HG03342 (cell line): ENCODE data around the gene METTL22.

Experiments used
- ATAC-seq: cut with Tn5 transposase; IDR thresholded peaks from one replicate; pipeline ENCODE4 v1.9.1; 2021; ENCODE audit warnings: mild to moderate bottlenecking, moderate library complexity; ENCODE audit not compliant: unreplicated experiment

The METTL22 gene

GRCh38 chr16:8591451-8591850 lies 30.0 kb upstream of the METTL22 start:
- ATAC-seq, result no peak

DNA sequence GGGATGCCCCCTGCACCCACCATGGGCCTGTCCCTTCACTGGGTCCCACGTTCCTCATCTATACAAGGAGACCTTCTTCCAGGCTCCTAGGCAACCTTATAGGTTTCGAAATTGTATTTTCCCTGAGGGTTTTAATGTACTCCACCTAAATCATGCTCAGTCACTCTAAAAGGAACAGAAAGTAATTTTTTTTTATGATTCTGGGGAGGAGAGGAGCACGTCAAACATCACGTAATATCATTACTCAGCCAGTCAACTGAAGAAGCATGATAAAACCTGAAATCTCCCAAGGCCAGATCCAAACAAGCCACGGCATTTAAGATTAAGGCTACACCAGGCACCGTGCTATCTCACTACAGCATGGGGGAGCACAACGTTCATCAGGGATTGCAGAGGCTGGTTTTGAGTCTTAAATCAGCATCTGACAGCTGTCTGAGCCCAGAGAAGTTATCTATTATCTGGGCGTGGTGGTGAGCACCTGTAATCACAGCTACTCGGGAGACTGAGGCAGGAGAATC lies 27.3 kb upstream of the METTL22 start:
- ATAC-seq, result peak; percentile 51

DNA sequence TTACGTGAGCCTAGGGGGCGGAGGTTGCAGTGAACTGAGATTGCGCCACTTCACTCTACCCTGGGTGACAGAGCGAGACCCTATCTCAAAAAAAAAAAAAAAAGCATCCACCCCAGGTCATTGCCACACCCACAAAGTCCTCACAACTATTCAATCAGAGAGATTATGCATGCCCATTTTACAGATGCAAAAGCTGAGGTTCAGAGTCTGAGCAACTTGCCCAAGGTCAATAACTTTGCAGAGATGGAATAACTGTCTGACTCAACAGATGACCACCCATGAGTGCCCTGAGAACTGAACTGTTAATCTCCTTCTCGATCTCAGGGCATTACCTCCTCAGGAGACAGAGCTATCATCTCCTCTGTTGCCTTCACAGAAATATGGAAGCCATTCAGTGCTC lies 25.7 kb upstream of the METTL22 start:
- no peak for ATAC-seq

DNA sequence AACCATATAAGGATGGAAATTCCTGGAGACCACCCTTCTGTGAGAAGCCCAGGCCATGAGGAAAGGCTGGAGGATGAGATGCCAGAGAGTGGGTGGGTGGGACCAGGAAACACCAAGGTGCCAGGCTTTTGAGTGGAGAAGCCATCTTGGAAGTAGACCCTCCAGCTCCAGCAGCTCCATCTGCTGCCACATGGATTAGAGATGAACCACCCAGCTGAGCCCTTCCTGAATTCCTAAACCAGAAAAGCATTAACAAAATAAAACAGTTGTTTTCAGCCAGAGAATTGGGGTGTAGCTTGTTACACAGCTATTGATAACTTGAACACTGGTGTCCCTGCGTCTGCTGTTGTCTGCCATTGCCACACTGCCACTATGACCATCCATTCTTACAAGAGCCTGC lies 24.9 kb upstream of the METTL22 start:
- no peak for ATAC-seq

DNA sequence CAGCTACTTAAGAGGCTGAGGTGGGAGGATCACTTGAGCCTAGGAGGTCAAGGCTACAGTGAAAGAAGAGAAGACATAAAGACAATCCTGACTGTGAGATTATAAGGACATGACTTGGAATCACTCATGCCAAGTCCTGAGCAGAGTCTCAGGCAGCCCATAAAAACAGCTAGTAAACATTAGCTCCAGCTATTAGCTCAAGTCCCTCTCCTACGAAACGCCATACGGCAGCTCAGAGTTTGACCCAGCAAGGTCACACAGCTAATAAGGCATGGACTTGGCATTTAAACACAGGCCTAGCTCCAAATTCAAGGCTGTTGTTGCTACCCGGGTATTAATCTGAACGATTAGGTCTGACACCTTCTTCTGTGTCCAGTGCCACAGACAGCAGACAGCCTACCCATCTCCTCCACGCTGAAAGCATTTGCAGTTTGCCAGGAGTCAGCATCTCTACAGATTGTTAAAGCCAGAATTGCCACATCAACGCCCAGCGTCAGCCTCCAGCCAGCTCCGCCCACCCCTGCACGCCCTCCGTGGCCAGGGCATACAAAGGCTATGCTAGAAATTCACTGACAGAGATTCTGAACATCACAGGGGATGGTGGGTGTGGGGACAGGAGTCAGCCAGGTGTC lies 21.2 kb upstream of the METTL22 start:
- no peak for ATAC-seq

DNA sequence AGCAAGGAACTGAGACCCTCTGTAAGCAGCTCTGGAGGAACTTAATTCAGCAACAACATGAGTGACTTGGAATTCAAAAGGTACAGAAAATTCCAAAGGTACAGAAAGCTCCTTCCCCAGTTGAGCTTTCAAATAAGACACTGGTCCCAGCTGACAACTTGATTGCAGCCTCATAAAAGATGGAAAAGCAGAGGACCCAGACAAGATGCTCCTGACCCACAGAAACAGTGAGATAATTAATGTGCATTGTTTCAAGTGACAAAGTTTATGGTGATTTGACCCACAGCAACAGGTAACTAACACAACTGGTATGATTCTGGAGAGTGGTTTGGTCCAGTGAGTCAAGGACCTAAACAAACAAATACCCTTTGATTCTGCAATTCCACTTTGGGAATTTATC lies 15.9 kb upstream of the METTL22 start:
- no peak for ATAC-seq

DNA sequence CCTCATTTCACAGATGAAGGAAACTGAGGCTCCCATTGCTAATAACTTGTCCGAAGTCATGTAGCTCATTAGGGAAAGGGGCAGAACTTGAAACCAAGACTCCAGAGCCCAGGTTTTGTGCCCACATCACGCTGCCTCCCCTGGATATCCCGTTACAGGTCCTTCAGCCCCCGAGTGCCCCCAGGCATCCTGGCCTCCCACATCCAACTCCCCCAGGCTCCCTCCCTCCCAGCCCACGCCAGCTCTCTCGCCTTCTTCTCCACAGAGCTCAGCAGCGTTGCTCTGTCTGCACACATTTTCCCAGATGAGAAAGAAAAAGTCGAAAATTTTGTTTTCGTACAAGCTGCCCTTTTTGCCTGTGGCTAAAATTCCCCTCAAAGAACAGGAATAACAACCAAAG lies 14.3 kb upstream of the METTL22 start:
- no peak for ATAC-seq

DNA sequence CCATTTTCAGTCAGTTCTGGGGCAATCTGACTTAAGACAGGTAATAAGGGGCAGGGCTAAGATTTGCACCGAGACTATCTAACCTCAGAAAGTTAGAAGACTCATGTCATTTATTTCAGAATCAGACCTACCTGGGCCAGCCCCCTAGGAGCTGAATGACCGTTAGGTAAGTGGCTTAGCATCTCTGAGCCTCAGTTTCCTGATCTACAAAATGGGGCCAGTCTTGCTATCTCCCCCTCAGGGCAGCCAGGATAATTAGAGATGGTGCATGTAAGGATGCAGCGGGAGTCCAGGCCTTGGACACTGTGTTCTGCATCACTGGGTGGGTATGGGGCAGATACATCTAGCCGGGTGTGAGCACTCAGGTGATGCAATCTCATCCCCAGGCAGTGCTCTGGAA lies 10.4 kb upstream of the METTL22 start:
- no peak for ATAC-seq

GRCh38 chr16:8611886-8612600 lies 9.5 kb upstream of the METTL22 start:
- ATAC-seq, result no peak

GRCh38 chr16:8614435-8615029 lies 7.0 kb upstream of the METTL22 start:
- no peak for ATAC-seq

DNA sequence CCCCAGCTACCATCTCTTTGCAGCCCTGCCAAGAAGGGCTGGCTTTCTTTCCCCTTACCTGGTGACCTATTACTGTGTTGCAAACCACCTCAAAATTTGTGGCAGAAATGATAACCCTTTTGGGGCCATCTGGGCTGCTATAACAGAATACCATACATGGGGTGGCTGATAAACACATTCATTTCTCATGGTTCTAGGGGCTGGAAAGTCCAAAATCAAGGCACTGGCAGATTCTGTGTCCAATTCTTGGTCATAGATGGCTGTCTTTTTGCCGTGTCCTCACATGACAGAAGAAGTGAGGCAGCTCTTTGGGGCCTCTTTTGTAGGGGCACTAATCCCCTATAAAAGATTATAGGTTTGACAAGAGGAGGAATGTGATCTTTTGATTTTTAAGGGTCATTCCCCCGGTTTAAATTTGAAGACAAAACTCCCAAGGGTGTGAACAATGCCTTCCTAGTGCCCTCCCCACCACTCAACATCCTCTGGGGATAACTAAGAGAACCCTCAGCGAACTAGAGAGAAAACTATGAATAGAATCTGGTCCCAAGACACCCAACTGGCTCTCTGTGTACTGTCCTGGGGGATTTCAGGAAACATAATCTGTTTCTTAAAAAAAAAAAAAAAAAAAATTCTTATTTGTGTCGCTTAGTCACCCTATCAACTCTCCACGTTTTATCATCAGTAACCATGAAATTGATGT lies 1.7 kb upstream of the METTL22 start:
- ATAC-seq, result no peak

- no peak for ATAC-seq
Observed at GRCh38 chr16:8620535-8620934, 963 bp upstream of the METTL22 start.

DNA sequence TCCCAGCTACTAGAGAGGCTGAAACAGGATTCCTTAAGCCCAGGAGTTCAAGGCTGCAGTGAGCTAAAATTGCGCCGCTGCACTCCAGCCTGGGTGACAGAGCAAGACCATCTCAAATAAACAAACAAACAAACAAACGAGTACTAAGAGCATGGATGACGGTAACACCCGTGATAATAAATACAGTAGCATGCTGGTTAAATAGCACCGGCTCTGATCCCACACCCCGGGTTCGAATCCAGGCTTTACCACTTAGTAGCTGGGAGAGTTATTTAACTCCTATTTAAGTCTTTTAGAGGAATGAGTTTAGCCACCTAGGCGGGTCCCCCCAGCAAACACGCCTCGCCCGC lies 301 bp upstream of the METTL22 start:
- ATAC-seq, result peak; percentile 1

GRCh38 chr16:8622315-8622656 lies 788 bp downstream of the METTL22 start:
- peak; percentile 9 for ATAC-seq

- ATAC-seq, result no peak
Observed at GRCh38 chr16:8623634-8624033, 2.1 kb downstream of the METTL22 start.

- ATAC-seq, result no peak
Observed at GRCh38 chr16:8625491-8626087, 4.1 kb downstream of the METTL22 start.

DNA sequence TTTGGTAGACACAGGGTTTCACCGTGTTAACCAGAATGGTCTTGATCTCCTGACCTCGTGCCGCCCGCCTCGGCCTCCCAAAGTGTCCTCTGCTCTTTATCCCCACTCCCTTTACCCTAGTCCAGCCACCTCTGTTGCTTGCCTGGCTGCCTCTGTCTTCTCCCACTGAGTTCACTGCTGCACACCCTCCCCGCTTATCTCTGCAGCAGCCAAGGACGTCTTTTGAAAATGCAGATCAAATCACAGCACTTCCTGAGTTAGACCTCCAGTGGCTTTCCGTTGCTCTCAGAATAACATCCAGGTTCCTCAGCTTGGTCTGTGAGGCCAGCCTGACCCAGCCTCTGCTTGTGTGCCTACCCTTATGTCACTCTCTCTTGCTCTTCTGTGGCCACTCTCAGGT lies 5.4 kb downstream of the METTL22 start:
- ATAC-seq, result no peak

- no peak for ATAC-seq
Observed at GRCh38 chr16:8627456-8627855, 6.0 kb downstream of the METTL22 start.

DNA sequence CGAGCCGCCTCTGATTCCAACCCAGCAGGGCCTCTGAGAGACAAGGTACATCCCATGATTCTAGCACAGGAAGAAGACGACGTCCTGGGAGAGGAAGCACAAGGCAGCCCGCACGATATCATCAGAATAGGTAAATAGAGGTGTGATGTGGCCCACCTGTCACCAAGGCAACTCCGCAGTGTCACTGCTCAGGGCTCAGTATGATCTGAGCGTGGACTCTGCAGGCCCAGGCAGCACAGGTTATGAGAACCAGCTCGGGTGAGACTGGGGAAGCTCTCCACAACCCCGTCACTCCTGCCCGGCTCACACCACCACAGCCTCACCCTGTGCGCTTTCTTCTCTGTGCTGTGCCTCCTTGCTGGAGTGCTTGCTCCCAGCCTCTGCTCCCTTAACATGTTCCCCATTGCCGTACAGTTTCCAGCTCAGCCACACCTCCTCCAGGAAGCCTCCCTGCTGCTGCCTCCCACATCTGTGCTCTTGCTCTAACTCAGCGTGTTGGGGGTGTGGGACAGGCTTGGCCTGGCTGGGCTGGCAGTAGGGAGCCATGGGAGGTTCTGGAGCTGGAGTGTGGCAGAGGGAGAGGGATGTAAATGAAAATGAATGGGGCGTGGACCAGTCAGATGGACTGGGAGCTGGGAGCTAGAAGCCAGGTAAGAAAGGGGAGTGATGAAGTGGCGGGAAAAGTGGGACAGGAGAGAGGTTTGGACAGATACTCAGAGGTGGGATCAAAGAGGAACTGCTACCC lies 7.7 kb downstream of the METTL22 start:
- no peak for ATAC-seq

DNA sequence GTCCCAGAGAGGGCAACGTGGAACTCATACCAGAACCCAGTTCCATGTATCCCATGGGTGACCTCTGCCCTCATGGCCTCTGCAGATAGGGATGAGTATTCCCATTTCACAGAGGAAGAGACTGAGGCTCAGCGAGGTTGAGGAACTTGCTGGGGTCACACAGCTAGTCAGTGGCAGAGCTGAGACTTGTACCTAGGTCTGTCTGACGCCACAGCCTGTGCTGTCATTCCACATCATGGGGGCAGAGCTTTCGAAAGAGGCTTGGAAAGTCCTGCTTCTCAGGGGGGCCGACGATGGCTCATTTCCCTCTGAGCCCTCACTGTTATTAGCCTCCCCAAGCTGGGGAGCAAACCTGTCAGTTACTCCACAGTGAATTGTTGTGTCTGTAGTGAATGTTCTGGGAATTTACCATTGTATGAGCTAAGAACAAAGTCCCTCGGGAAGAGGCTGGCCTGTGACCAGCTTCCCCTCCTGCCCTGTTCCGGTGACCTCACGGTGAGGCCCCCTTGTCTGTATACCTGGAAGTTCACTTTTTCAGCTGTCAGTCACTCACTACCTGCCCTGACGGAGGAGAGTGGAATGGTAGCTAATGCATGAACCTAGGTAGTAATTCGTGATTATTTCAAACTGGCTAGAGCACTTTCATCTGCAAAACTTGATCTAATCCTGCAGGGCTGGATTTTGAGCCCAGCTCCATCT lies 8.9 kb downstream of the METTL22 start:
- ATAC-seq, result no peak
